Fibroblast of peridontal ligament (primary cell): ENCODE results near the gene SGSM1.

ENCODE experiments used
- DNase-seq: peaks from one replicate; pipeline ENCODE4 v3.0.0-alpha.2; 2010; ENCODE audit errors: extremely low read depth

Gene SGSM1

DNA sequence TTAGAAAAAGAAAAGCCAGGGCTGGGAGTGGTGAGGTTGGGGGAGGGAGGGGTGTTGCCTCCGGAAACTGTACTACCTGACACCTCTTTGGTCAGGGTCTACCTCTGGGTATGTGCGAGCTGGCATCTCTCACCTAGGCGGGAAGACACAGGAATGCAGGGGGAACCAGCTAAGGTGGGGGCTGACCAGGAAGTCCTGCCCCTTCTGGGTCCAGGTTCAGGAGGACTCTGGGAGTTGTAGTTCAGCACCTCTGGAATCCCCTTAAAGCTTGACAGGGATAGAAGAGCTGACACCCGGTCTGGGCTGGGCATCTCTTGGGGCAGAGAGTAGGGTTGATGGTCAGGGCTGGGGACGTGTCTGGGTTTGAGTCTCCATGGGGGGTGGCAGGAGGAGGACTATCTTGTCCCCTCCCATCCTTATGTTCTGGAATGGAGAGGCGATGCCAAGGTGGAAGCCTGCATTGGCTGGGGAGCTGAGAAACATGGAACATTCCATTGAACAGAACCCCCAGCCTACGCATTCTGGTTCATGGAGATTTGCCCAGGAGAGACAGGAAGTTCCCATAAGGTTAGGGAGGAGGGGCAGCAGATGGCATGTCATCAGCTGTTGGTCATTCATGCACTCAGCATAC lies 144.4 kb downstream of the SGSM1 start:
- no peak for DNase-seq

DNA sequence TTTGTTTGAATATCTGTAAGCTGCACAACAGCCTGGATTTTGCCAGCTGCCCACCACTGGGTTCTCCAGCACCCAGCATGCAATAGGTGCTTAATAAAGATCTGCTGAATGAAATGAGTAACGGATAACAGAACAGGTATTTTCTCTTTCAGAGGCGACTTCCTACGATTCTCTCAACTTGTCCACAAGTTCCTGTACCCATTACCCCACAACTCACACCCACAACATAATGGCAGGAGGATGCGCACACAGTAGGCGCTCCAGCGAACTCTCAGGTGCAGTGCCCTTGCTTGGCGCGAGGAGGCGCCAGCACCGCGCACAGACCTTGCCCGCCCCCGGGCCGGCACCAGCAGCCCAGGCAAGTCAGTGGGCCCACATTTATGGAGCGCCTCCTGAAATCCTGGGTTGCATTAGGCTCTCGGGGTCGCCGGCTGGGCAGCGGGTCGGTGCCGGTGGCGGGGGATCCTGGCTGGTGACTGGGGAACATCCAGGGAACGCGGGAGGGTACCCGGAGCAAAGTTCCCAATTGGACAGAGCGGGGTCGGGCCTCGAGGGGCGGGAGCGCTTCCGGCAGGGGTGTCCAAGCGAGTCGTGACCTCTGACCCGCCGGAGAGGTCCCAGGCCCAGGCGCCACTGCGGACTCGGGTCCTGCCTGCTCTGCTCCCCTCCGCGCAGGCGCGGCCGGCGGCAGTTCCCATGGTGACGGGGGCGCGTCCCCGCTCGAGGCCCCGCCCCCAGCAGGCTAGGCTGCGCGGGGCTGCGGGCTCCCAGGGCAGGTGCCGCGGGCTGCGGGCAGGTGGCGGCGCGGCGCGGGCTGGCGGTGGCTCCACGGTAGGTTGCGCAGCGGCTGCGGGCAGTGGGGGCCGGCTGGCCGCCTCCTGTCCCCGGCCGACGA lies 146.2 kb downstream of the SGSM1 start, which contains the start of gene KIAA1671:
TSS of gene KIAA1671 (plus strand) at position 775 of the 895 bp plus-strand sequence. CDS start 75,284 bp downstream, outside the sequence.
- no peak for DNase-seq

DNA sequence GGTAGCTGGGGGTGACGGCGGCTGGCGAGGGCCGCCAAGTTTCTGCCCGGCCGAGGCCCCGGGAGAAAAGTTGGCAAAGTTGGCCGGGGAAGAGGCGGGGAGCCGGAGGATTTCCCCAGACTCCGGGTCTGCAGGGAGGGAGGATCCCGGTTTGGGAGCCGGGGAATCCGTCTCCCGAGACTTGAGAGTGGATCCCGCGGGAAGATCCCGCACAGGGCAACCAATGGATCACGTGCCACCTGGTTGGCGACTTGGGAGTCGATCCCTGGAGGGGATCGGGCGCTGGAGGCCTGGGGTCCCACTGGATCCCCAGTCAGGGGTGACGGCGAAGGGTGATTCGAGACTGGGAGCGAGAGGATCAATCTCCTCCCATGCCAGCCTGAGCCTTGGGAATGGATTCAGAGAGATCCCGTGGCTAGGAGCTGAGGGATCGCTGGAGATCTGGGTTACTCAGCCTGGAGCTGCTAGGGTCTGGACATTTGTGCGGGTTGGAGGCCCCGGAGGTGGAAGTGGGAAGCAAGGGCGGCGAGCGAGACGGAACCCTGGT lies 146.9 kb downstream of the SGSM1 start:
- peak; percentile 8 for DNase-seq

DNA sequence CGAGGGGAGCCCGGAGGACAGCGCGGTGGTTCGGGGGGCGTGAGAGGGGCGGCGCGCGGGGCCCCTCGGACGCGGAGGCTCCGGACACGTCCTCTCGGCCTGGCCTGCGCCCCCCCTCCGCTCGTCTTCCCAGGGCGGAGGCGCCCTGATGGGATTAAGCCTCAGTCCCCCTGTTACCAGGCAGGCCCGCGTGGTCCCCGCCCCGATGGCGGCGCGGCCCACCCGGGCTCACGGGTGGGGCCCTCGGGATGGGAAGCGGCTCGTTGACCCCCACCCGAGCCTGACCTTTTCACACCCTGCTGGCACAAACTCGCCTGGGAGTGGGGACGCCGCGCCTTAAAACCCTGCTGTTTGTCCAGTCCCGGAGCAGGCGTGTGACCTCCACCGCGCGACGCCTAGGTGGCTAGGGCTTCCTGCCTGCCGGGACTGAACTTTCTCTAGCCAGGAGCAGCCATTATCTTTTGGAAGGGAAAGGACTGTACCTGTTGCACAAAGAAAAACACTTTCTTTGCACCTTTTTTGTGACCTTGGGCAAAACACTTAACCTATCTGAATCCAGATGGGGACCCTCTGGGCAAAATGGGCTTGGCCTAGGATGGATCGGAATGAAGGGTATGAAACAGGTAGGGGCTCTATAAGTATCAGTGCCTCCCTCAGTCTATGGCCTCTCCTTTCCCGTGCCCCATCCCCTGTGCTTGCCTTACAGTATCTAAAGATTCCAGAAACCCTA lies 147.5 kb downstream of the SGSM1 start:
- no peak for DNase-seq

DNA sequence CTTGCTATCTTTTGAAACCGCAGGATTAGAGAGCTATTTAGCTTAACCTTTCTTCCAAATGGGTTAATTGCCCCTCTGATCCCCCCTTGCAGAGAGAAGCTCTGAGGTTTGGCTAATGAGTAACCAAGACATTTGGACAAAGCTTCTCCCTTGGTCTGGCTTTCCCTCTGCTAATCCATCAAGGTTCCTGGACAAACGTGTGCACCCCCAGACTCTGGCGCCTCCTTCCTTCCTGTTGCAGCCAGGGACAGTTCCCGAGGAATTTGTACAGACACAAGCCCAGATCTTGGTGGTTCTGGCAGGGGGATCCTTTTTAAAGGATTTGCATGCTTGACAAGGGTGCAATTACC lies 148.1 kb downstream of the SGSM1 start:
- no peak for DNase-seq

DNA sequence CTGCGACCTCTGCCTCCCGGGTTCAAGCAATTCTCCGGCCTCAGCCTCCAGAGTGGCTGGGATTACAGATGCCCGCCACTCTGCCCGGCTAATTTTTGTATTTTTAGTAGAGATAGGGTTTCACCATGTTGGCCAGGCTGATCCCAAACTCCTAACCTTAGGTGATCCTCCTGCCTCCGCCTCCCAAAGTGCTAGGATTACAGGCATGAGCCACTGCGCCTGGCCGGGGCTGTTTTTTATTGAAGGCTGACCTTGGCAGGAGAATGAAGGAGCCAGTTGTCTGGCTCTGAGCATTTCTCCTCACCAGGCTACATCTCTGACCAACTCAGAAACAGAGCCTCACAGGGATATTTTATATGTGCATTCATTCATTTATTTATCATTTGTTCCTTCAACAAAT lies 148.8 kb downstream of the SGSM1 start:
- no peak for DNase-seq

DNA sequence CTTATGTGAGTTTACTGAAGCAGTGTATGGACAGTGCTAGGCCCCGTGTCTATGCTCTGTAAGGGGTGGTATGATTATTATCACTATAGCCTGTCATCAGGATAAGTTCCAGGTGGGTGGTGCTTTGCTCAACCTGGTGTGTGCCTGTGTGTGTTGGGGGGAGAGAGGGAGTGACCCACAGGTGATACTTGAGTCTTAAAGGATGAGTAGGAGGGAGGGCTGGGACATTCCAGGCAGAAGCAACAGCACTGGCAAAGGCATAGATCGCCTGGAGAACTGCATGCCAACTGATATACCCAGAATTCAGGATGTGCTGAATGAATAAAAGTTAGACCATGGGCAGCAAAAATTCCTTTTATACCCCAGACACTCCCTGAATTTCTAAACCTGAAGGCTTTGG lies 151.0 kb downstream of the SGSM1 start:
- DNase-seq = no peak

DNA sequence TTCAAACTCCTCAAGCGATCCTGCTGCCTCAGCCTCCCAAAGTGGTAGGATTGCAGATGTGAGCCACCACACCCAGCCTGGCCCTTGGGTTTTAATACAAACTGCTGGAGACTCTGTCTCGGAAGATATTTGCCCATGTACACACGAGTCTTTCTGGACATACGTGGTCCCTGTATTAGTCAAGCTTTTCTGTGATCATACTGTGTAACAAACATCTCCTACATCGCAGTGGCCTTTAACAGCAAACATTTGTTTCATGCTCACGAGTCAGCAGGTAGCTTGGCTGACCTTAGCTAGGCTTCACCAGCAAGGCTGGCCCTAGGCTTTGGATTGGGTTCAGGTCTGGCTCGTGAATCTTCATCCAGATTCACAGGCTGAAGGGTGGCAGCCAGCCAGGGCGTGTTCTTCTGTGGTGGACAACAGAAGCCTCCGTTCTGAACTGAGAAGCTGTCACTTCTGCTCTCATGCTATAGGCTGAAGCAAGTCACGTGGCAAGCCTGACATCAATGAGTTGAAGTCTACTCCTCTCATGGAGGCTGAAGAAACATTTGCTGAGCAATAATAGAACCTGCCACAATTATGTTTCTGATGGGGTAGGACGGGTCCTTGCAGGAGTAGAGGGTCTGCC lies 155.3 kb downstream of the SGSM1 start:
- no peak for DNase-seq

DNA sequence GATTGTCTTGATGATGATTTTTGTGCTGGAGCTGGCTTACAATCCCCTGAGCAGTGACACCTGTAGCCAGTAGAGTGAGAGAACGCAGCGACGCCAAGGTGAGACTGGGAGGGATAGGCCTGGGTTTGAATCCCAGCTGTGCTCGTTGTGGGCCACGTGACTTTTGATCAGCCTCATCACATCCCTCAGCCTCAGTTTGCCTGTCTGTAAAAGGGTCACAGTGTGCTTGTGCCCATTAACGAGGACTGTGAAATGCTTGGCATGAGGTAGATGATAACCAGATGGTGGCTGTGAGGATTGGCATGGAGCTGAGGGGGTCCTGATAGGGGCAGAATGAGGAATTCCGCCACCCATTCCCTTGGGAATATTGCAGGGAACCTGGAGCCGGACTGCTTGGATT lies 156.1 kb downstream of the SGSM1 start:
- DNase-seq = no peak

DNA sequence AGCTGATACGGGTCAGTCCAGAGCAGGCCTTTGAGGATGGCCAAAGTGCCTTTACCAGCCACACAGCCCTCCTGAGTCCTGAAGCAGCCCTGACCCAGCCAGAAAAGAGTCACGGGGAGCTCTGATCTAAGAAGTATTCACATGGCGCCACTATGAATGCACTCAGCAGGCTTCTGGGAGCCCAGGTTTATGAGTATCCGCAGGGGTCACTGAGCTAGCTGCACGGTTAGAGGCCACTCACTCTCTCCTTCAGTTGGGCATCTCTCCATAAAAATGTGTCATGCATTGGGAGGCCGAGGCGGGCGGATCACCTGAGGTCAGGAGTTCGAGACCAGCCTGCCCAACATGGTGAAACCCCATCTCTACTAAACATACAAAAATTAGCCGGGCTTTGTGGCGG lies 156.8 kb downstream of the SGSM1 start:
- no peak for DNase-seq

DNA sequence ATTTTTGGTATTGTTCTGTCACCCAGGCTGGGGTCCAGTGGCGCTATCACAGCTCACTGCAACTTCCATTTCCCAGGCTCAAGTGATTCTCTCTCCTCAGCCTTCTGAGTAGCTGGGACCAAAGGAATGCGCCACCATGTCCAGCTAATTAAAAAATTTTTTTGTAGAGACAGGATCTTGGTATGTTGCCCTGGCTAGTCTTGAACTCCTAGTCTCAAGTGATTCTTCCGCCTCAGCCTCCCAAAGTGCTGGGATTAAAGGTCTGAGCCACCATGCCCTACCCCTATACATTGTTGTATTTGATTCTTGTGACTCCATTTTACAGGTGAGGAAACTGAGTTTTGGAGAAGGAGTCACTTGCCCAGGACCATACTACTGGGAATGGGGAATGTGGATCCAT lies 158.4 kb downstream of the SGSM1 start:
- DNase-seq = no peak

DNA sequence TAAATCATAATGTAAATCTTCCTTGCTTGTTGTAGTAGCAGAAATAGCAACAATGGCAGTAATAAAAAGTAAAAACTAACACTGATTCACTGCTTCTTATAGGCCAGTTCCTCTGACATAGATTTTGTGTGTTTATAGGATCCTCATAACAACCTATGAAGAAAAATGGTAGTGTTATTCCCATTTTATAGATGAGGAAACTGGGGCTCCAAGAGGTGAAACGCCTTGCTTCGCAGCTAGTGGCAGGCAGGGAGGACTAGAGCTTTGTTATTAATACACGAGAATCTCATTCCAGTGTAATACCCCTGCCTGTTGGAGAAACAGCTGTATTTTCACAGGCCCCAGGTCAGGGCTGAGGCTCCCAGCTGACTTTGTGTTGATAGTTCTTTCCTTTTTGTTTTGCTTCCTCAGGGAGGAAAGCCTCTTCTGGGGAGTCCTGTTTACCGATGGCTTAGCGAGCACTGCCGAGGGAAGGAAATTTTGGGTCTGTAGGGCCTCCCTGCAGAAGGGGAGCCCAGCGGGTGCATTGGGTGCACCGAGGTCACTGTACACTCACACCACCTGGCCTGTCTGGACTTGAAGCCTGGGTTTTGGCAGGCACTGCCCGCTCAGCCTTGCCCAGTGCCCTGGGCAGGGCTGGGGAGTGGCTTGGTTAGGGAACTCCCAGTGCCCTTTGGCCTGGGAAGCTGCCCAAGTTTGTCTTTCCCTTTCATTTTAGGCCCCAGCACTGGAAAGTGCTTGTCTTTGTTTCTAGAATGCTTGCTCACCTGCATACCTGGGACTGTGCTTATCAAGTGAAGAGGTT lies 160.0 kb downstream of the SGSM1 start:
- no peak for DNase-seq

DNA sequence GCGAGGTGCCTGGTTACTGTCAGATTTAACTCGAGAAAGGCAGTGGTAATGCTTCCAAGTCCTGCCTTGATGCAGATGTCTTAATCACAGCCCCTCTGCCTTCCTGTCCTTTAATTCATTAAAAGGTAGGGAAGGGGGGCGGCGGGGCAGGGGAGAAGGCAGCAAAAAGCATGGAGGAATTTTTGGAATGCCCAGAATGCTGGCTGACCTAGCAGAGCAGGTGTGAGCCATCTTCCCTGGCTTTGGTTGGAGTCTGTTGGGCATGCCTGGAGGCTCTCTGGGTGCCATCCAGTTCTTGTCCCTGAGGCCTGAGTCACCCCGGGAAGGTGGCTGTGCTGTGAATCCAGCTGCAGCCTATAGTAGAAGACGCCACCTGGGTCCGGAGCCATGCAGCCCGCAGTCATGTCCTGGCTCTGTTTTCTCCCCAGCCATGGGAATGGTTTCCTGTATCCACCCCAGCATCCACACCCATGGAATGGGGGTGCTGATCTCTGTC lies 162.1 kb downstream of the SGSM1 start:
- DNase-seq = no peak

DNA sequence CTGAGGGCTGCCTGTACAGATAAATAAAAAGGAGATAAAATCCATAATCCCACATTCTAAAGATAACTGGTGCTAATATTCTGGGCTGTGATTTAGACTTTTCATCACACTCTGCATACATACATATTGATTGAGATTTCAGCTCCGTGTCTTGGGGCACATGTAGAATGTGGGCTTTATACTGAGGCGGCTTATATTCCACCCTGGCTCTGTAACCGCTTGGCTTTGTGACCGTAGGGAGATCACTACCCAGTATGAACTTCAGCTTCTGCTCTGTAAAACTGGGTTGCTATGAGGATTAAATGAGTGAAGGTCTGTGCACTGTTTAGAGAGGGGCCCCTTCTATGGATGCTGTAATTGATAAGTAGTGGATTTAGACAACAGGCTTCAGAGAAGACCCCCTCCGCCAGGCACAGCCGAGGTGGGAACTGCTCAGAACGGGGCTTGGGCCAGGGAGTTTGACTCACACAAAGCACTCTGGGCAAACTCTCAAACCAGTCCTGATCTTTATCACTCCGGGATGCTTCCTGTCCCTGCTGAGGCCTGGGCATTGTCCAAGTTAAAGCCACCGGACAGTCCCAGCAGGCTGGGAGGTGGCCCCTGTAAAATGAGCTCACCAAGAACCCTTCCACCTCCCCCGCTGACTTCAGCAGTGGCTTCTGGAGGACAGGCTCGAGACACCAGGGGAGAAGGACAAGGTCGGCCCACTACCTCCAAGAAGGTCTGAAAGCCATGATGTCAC lies 163.7 kb downstream of the SGSM1 start:
- no peak for DNase-seq

DNA sequence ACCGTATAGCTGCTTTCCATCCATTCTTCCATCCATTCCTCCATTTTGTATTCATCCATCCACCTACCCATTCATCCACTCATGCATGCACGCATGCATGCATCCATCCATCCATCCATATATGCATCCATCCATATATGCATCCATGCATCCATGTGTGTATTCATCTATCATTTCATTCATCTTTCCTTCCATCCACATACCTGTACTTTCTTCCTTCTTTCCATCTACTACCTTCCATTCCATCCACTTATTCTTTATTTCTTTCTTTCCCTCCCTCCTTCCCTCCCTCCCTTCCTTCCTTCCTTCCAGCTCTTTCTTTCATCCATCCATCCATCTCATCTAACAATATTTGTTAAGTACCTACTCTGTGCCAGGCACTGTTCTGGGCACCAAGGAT lies 166.4 kb downstream of the SGSM1 start:
- no peak for DNase-seq

DNA sequence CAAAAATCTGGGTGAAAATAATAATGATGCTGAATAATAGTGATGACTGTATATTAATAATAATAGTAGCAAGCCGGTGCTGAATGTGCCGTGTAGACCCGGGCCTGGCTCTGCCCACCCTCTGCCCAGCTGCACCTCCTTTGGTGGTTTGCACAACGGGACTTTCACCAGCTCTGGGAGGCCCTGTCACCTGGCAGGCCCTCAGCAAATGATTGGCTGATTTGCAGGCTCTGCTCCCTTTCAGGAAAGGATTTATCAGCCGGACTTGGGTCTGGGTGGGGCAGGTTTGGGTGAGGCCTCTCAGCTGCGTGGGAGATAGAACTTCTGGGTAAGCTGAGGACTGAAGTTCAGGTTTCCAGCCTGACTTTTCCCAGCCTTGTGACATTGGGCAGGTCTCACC lies 167.9 kb downstream of the SGSM1 start:
- no peak for DNase-seq

DNA sequence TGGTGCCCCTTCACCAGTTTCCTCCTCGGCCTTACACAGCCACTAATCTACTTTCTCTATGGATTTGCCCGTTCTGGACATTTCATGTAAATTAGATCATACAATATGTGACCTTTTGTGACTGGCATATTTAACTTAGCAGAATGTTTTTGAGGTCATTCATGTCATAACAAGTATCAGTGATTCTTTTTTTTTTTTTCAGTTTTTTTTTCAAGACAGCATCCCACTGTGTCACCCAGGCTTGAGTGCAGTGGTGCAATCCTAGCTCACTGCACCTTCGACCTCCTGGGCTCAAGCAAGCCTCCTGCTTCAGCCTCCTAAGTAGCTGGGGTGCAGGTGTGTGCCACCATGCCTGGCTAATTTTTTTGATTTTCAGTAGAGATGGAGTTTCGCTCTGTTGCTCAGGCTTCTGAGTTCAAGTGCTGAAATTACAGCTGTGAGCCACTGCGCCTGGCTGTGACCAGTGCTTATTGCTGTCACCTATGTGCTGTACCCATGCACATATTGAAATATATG lies 169.2 kb downstream of the SGSM1 start:
- DNase-seq = no peak

DNA sequence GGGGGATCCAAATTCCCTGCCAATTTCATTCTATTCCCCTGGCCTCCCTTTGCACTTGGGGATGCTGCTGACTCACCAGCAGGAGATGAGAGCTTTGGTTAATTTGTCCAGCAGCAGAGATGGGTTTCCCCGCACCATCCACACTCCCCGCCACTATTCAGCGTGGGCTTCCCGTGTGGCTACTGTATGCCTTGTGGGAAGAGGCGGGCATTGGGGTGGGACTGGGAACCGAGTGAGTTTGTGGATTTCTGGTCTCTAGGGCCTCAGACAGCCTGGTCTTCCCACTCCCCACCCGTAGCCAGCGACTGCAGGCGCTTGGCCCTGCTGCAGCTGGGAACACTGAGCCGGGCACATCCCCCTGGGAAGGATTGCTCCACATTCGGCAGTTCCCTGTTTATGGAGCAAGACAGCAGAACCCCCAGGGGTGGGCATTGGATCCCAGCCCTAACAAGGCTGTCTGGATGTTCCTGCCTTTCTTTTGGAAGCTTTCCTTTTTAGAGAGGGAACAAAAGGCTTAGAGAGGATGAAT lies 169.9 kb downstream of the SGSM1 start:
- no peak for DNase-seq

DNA sequence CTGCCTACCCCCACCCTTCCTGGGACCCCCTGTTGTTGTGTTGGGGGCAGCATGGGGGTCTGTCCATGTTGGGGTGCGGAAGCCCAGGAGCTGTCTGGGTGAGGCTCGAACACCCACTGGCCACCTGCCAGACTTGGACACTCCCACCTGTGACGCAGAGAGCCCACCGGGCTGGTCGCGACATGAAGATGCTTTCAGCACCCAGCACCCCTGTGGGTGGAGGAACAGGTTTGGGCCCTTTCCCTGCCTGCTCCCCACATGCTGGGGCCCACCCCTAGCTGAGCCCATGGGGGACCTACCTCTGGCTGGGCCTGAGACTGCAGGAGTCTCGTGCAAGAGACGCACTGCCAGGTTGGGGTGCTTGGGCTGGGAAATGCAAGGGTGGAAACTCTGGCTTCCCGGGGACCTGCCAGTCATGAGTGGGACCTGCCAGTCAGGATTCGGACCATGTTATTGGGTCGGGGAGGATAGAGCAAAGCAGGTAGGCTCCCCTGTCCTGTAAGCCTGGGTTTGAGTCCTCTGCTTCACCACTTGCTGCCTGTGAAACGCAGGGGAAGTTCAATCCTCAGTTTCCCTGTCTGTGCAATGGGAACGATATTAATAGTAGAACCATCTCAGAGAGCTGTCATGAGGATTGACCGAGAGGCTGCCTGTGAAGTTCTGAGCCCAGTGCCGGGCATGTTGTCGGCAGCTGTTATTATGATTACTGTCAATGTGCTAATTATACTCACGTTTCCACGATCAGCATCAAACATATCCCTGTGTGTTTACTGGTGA lies 170.6 kb downstream of the SGSM1 start:
- DNase-seq = no peak
